Spleen (tissue), 7 donors: ENCODE measurements around the gene NBAS.

Experiments used
- POLR2A ChIP-seq, 3 donors: fragments of 450-650 bp; IDR thresholded peaks; one replicate each; pipeline ENCODE4 v1.5.1; 2017; ENCODE audit warnings: antibody characterized with exemption in 3 of 3, mild to moderate bottlenecking in 1 of 3
- TF ChIP-seq, protein P1 (sequence below), 11 experiments: fragments of 200-600 bp in 7 of 11; fragments of 450-650 bp in 4 of 11; sonication (generic) in 4 of 11; IDR thresholded peaks in 8 of 11; conservative IDR thresholded peaks in 3 of 11; 1 replicate in 7 of 11; 2 replicates in 4 of 11; pipeline versions ENCODE4 v1.4.0 to v1.8.0; 2016 to 2021; ENCODE audit warnings: antibody characterized with exemption in 11 of 11, inconsistent platforms in 4 of 11, mild to moderate bottlenecking in 1 of 11
- donor health status: DM: no; HTN: no; CAD: no; lungs with moderate emphysema.
- donor health status: DM: no; HTN: no; CAD: no.
- donor health status: DM: no; HTN: no; CAD: no.

GRCh38 chr2:15263976-15264685, 297.0 kb downstream of the NBAS start:
- TF ChIP-seq, protein P1, sequence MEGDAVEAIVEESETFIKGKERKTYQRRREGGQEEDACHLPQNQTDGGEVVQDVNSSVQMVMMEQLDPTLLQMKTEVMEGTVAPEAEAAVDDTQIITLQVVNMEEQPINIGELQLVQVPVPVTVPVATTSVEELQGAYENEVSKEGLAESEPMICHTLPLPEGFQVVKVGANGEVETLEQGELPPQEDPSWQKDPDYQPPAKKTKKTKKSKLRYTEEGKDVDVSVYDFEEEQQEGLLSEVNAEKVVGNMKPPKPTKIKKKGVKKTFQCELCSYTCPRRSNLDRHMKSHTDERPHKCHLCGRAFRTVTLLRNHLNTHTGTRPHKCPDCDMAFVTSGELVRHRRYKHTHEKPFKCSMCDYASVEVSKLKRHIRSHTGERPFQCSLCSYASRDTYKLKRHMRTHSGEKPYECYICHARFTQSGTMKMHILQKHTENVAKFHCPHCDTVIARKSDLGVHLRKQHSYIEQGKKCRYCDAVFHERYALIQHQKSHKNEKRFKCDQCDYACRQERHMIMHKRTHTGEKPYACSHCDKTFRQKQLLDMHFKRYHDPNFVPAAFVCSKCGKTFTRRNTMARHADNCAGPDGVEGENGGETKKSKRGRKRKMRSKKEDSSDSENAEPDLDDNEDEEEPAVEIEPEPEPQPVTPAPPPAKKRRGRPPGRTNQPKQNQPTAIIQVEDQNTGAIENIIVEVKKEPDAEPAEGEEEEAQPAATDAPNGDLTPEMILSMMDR (IDR thresholded peaks at IDR 0.05 in 8 of 11, conservative IDR thresholded peaks at IDR 0.05 in 3 of 11) = no peak
- TF ChIP-seq POLR2A (IDR thresholded peaks at IDR 0.05) = no peak
